GM18508 (cell line): ENCODE measurements around the gene CCDC70.

Experiments used
- ATAC-seq: cut with Tn5 transposase; IDR thresholded peaks from one replicate; pipeline ENCODE4 v1.9.1; 2021; ENCODE audit warnings: moderate number of reproducible peaks; ENCODE audit not compliant: insufficient read depth, unreplicated experiment

Gene CCDC70

GRCh38 chr13:51856027-51856736 lies 5.6 kb upstream of the CCDC70 start:
- no peak for ATAC-seq

GRCh38 chr13:51856998-51857397 lies 4.8 kb upstream of the CCDC70 start:
- ATAC-seq, result no peak

- ATAC-seq, result no peak
These were observed 3.1 kb upstream of the CCDC70 start for GRCh38 chr13:51858433-51859247.

DNA sequence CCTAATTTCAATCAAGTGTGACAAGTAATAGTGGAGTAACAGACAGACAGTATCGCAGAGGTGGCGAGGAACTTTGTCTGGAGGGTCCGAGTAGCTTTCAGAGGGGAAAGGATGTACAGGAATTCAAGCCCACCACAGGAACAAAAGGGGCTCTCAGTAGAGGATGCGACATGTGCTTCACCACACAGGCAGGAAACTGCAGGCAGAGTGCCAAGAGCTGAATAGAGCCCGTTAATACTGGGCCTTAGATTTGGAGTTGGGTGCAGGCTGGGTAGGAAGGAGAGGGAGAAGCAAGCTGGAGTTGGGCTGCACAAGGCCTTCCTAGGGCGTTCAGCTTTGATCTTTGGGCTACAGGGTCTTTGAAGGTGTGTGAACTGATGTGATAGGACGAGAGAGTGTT lies 1.2 kb downstream of the CCDC70 start:
- ATAC-seq, result no peak

DNA sequence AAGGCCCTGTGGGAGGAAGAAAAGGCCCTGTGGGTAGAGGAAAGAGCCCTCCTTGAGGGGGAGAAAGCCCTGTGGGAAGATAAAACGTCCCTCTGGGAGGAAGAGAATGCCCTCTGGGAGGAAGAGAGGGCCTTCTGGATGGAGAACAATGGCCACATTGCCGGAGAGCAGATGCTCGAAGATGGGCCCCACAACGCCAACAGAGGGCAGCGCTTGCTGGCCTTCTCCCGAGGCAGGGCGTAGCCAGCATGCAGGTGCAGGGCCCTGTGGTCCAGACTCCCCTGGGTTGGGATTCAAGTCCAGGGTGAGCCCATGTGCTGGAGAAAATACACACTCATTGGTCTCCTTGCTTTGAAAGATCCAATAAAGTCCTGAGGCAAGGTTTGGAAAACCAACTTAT lies 4.1 kb downstream of the CCDC70 start:
- no peak for ATAC-seq

GRCh38 chr13:51867062-51867461 lies 5.3 kb downstream of the CCDC70 start:
- ATAC-seq, result no peak

- no peak for ATAC-seq
These were observed 8.1 kb downstream of the CCDC70 start for GRCh38 chr13:51869916-51870315.

DNA sequence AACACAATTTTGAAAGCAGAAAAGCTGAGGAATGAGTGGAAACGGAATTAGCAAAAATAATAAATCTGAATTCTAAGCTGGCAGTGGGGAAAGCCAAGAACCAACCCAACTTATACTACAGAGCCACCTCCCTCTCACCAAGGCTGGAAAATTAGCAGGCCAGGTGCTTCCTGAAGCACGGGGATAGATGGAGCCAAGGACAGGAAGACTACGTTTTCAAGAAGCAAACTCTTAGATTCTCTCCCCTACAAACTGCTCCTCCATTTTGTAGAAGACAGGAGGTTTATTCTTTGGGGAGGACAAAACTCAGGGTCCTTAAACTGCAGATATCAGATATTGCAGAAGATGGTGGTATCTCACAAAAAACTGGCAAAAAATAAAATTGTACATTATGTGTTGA lies 8.8 kb downstream of the CCDC70 start:
- ATAC-seq, result no peak

DNA sequence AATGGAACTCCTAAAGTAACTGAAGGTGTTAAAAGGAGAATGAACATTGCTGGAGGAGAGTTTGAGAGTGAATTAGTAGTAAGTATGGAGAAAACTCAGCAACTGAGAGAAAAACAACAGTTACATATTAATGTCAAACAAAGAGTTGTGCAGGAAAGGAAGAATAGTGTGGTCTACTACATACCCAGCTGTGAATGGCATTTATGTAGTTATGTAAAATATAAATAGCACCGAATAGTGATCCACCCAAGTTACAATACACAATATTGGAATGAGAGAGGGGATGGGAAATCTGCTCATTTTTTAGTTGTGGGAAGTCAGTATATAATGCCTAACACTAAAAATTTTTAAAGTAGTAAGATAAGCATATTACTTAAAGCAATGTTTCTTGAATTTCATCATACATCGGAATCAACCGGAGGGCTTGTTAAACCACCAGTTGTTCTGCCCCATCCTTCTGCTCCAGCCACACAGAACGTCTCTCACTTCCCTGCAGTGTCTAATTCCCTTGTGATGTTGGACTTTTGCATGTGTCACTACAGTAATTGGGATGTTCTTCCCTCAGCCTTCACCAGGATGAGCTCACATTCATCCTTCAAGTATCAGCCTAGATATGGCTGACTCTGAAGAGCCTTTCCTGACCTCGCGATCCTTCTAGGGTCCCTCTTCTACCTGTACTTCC lies 11.5 kb downstream of the CCDC70 start:
- ATAC-seq, result no peak

DNA sequence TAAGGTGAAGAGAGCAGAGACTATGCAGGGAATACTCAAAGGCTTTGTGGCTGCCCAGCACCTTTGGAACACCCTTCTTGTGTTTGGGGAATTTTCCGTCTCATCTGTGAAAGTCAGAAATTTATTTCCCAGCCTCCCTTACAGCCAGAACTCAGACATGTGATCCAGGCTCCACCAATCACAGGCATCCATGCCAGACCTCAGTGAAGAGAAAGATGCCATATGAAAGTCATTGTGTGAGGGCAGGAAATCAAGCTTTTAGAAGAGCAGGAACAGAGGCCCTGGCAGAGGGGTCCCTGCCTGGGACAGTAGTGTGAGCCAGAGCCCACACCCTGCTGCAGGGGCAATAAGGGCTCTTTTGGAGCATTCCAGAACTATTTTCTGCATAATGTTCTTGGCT lies 12.1 kb downstream of the CCDC70 start:
- no peak for ATAC-seq

- ATAC-seq, result no peak
These were observed 12.9 kb downstream of the CCDC70 start for GRCh38 chr13:51874651-51875050.

- no peak for ATAC-seq
These were observed 17.4 kb downstream of the CCDC70 start for GRCh38 chr13:51879133-51879532.

- ATAC-seq, result no peak
These were observed 19.5 kb downstream of the CCDC70 start for GRCh38 chr13:51881296-51881695.

DNA sequence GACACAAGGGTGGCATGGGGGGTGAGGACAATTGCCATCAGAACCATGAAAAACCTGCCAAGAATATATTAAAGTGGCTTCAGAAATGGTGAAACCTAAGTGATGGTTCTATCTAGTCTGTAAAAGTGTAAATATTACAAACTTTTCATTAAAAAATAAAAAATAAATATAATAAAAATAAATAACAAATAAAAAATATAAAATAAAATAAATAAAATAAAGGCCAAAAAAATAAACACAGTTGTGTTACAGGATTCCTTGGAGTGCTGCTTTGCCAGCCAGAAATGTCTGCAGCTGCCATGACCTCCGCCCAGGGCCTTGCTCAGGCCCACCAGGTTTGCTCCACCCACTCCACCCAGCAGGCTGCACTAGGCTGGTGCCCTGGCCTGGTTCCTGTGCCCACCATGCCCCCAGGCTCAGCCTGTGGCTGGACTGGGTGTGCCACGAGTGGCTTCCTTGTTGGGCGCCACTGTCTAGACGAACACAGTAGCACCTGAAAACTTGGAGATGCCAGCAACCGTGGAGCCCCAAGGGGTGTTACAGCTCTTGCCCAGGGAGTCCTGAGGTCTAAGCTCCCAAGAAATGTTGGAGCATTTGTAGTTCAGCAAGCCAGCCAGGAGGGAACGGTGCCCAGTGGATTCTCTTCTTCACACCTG lies 20.9 kb downstream of the CCDC70 start:
- no peak for ATAC-seq

- ATAC-seq, result no peak
These were observed 21.4 kb downstream of the CCDC70 start for GRCh38 chr13:51883226-51883600.

DNA sequence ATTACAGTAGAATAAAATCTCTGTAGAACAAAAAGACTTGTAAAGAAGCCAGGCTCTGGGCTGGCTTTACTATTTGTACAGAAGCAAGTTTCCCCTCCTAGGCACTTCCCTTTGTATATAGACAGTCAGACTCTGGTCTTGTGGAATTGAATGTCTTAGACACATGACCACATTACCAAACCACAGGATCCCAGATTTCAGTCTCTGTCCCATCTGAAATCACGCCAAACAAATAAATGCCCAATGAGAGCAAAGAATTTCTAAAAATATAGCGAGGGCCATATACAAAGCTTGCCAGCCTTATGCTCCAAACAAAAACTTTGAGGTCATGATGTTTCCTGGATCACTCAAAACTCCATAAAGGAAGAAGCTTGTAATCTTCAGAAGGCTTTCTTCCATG lies 23.9 kb downstream of the CCDC70 start:
- no peak for ATAC-seq

GRCh38 chr13:51887468-51887867 lies 25.7 kb downstream of the CCDC70 start:
- ATAC-seq, result no peak

GRCh38 chr13:51892657-51893056 lies 30.9 kb downstream of the CCDC70 start:
- no peak for ATAC-seq

DNA sequence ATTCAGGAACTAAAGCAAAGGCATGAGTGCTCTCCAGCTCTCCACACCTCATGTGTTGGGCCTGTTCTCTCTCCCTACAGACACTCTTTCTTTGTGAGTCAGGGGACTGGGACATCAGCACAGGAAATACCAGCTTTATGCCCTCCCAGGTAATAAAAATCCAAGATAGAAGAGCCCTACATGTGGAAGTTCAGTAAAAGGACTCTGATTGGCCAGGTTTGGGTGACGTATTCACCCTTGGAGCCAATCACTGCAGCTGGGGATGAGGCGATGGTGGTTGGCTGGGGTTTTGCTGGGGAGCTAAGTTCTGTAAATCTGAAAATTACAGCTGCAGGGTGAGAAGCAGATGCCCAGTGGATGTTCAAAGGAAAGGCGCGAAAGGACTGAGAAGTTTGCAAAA lies 32.5 kb downstream of the CCDC70 start:
- no peak for ATAC-seq

DNA sequence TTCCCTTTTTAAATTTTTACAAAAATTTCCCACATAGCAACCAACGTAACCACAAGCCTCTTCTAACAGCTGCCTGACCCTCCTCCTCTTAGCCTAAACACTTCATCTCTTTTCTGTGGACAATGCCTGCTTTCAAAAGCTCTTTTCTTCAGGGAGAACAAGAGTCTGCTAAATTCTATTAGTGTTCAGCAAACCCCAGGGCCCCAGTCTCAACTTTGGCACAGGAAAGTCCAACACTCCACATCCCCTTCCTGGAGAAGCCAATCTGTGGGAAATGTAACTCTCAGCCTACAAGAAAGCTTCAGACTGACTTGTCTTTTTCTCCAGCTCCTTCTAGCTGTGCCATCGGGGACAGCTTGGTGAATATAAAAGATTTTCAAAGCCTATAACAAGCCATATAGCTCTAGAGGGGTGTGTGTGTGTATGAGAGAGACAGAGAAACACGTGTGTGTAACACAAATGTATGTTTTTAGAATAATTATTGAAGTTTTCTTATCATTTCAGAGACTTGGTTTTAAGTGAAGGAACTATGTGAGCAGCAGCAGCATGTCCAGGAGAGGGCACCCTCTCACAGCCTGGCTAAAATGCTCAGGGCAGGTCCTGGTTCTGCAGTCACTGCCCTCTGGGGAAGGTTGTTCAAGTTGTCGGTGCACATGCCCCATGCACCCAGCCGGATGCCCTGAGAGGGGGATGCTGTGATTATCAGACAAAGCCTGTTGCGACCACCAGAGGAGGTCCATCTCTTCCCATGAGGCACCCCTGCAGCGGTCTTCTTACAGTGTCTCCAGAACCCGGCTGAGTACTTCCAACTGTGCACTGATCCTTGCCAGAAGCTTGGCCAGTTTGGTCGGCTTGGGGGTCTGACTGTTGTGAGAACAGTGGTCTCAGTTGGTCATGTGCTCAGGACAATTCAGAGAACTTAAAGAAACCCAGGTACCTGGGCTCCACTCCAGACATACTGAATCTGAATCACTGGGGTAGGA lies 34.4 kb downstream of the CCDC70 start:
- ATAC-seq, result no peak
